ENCODE results near the gene FBXO9.

DNA sequence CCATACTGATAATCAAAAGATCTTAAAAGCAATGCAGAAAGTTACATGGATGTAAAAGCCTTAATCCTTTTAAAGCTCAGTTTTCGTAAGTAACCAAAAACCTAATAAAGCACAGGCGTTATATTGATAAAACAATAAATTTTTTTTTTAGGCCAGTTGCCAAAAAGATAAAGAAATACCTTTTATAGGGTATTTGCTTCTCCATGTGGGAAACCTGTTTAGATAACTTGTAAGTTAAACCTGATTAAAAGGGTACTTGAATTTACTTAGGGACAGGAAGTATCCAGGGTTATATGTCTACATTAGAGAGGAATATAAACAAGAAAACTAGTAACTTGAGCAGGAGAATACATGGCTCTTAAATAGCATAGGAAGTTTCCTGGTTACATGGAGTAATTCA is 21.1 kb downstream of the FBXO9 start:
- TF ChIP-seq, protein P1, sequence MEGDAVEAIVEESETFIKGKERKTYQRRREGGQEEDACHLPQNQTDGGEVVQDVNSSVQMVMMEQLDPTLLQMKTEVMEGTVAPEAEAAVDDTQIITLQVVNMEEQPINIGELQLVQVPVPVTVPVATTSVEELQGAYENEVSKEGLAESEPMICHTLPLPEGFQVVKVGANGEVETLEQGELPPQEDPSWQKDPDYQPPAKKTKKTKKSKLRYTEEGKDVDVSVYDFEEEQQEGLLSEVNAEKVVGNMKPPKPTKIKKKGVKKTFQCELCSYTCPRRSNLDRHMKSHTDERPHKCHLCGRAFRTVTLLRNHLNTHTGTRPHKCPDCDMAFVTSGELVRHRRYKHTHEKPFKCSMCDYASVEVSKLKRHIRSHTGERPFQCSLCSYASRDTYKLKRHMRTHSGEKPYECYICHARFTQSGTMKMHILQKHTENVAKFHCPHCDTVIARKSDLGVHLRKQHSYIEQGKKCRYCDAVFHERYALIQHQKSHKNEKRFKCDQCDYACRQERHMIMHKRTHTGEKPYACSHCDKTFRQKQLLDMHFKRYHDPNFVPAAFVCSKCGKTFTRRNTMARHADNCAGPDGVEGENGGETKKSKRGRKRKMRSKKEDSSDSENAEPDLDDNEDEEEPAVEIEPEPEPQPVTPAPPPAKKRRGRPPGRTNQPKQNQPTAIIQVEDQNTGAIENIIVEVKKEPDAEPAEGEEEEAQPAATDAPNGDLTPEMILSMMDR (IDR thresholded peaks at IDR 0.05) = no peak
- no peak for TF ChIP-seq POLR2A (IDR thresholded peaks at IDR 0.05)
